Stimulated activated CD8-positive, alpha-beta memory T cell treated with anti-CD3 and anti-CD28 coated beads, Interleukin-12 subunit alpha, Interleukin-12 subunit beta, amount 100 ng/mL, for 4 hours (primary cell): ENCODE measurements around the gene LPAR5.
A peak's percentile ranks its signal among the peaks of the same experiment; 100 is the strongest.

Experiments
- DNase-seq: peaks from one replicate; pipeline ENCODE4 v3.0.0-alpha.2; 2020; ENCODE audit warnings: low read depth

LPAR5 gene

GRCh38 chr12:6635856-6636531, at the start of gene LPAR5:
TSS of gene LPAR5 (minus strand) at chr12:6635959. CDS start at chr12:6621248, 14,711 bp downstream.
- no peak for DNase-seq

- no peak for DNase-seq
Measured at GRCh38 chr12:6684609-6685008, 48.9 kb upstream of the LPAR5 start.

GRCh38 chr12:6676962-6677361, 41.2 kb upstream of the LPAR5 start:
- DNase-seq: no peak

- no peak for DNase-seq
Measured at GRCh38 chr12:6672143-6672542, 36.4 kb upstream of the LPAR5 start.

- DNase-seq: no peak
Measured at GRCh38 chr12:6667559-6668210, 31.9 kb upstream of the LPAR5 start.

- no peak for DNase-seq
Measured at GRCh38 chr12:6666211-6666610, 30.5 kb upstream of the LPAR5 start.

GRCh38 chr12:6664902-6665301, 29.1 kb upstream of the LPAR5 start:
- no peak for DNase-seq

- peak; percentile 88 for DNase-seq
Measured at GRCh38 chr12:6662906-6663742, 27.4 kb upstream of the LPAR5 start, which contains the start of gene ING4. TSS of gene ING4 (minus strand) at chr12:6663119. CDS start at chr12:6663101, 18 bp downstream.

GRCh38 chr12:6662602-6662905, 26.8 kb upstream of the LPAR5 start:
- DNase-seq: no peak

GRCh38 chr12:6653987-6654386, 18.2 kb upstream of the LPAR5 start:
- DNase-seq: no peak

- DNase-seq: no peak
Measured at GRCh38 chr12:6653342-6653741, 17.6 kb upstream of the LPAR5 start.

GRCh38 chr12:6652391-6652790, 16.6 kb upstream of the LPAR5 start:
- no peak for DNase-seq

GRCh38 chr12:6650832-6651231, 15.1 kb upstream of the LPAR5 start:
- no peak for DNase-seq

GRCh38 chr12:6647083-6647604, 11.4 kb upstream of the LPAR5 start, which contains the start of gene ACRBP:
TSS of gene ACRBP (minus strand) at chr12:6647432. CDS start at chr12:6647366, 66 bp downstream.
- DNase-seq: no peak

GRCh38 chr12:6646276-6647082, 10.7 kb upstream of the LPAR5 start:
- DNase-seq: no peak

GRCh38 chr12:6644903-6645302, 9.1 kb upstream of the LPAR5 start:
- DNase-seq: no peak

GRCh38 chr12:6644257-6644596, 8.5 kb upstream of the LPAR5 start:
- no peak for DNase-seq

GRCh38 chr12:6643569-6644256, 8.0 kb upstream of the LPAR5 start:
- DNase-seq: no peak

GRCh38 chr12:6641131-6641530, 5.4 kb upstream of the LPAR5 start:
- DNase-seq: no peak

- no peak for DNase-seq
Measured at GRCh38 chr12:6640497-6640896, 4.7 kb upstream of the LPAR5 start.

GRCh38 chr12:6639151-6639801, 3.5 kb upstream of the LPAR5 start:
- DNase-seq: no peak
